Fibroblast of pulmonary artery (primary cell): Measurements from ENCODE around the gene SLCO3A1.

Experiments
- DNase-seq: peaks from one replicate; pipeline ENCODE4 v3.0.0-alpha.2; 2010; ENCODE audit warnings: low read depth
- H3K4me3 ChIP-seq: replicated peaks from 2 replicates; pipeline ENCODE4 v1.5.1; 2011; ENCODE audit warnings: low read depth, mild to moderate bottlenecking, control low read depth, low read length, moderate library complexity
- CTCF ChIP-seq: IDR thresholded peaks from 2 replicates; pipeline ENCODE4 v1.5.1; 2011; ENCODE audit warnings: mild to moderate bottlenecking, control low read depth, low read length, inconsistent platforms; ENCODE audit errors: missing control alignments

Gene SLCO3A1

GRCh38 chr15:91853511-91853947, at the start of gene SLCO3A1:
Gene SLCO3A1 (plus strand): TSS chr15:91853708.
- DNase-seq, result peak; percentile 49
- H3K4me3 ChIP-seq, result peak within 1 kb of the TSS; percentile 75
- no peak for TF ChIP-seq CTCF

GRCh38 chr15:91807122-91807521, 46.4 kb upstream of the SLCO3A1 start:
- H3K4me3 ChIP-seq, result no peak overlapping the region
- DNase-seq, result no peak
- TF ChIP-seq CTCF, result no peak

- TF ChIP-seq CTCF, result no peak
- DNase-seq, result no peak
- no peak overlapping the region for H3K4me3 ChIP-seq
These were observed 39.6 kb upstream of the SLCO3A1 start for GRCh38 chr15:91813924-91814323.

GRCh38 chr15:91816942-91817341, 36.6 kb upstream of the SLCO3A1 start:
- no peak overlapping the region for H3K4me3 ChIP-seq
- DNase-seq, result no peak
- no peak for TF ChIP-seq CTCF

GRCh38 chr15:91821458-91821857, 32.0 kb upstream of the SLCO3A1 start:
- DNase-seq, result no peak
- TF ChIP-seq CTCF, result no peak
- H3K4me3 ChIP-seq, result no peak overlapping the region

- TF ChIP-seq CTCF, result no peak
- H3K4me3 ChIP-seq, result no peak overlapping the region
- peak; percentile 2 for DNase-seq
These were observed 29.3 kb upstream of the SLCO3A1 start for GRCh38 chr15:91824256-91824655.

- H3K4me3 ChIP-seq, result no peak overlapping the region
- DNase-seq, result no peak
- no peak for TF ChIP-seq CTCF
These were observed 27.1 kb upstream of the SLCO3A1 start for GRCh38 chr15:91826443-91826842.
